GM12878 (cell line): Measurements from ENCODE around the gene CLNK. TPM values are rescaled to one million over a fixed set of nuclear protein-coding genes. Genes with fewer than 3 reads are reported as not detected.

ENCODE experiments used
- ATAC-seq: fragments of 200-7000 bp; cut with Tn5 transposase; 3 replicates; pipeline ENCODE4 v1.9.1; 2020; ENCODE audit warnings: mild to moderate bottlenecking, moderate library complexity
- BruUV-seq: library from RNA; stranded (reverse); fragments of 400-500 nt; replicated peaks from 2 replicates; lab custom pipeline; 2021; lab: Mats Ljungman, UMichigan
- CTCF ChIA-PET: fragments of 300-600 bp; sonication (Branson Sonifier 250); formaldehyde crosslinking; extraction: SDS; loops from one replicate; lab custom pipeline; 2021; ENCODE audit warnings: inconsistent platforms; lab: Yijun Ruan, JAX
- POLR2A ChIA-PET: fragments of 350-600 bp; formaldehyde crosslinking; extraction: SDS; loops from one replicate; lab custom pipeline; 2021; ENCODE audit warnings: inconsistent platforms; lab: Charles Lee
- RAD21 ChIA-PET: fragments of 300-600 bp; sonication (Branson Sonifier 250); formaldehyde crosslinking; loops from one replicate; lab custom pipeline; 2023; ENCODE audit warnings: antibody characterized with exemption; ENCODE audit not compliant: unreplicated experiment; lab: Charles Lee
- SMC1A ChIA-PET: fragments of 300-600 bp; sonication (Branson Sonifier 250); formaldehyde crosslinking; loops from one replicate; lab custom pipeline; 2023; ENCODE audit not compliant: unreplicated experiment, uncharacterized antibody; lab: Charles Lee
- DNase-seq: peaks from one replicate; pipeline ENCODE4 v3.0.0-alpha.2; 2011; ENCODE audit warnings: low read depth, low spot score
- FAIRE-seq: peaks from 3 replicates; lab custom pipeline; 2011; peaks lifted over from hg19 to GRCh38; lab: Jason Lieb, UNC
- H2AFZ ChIP-seq: 2 replicates; pipeline ENCODE4 v1.6.0; 2011; ENCODE audit warnings: low read depth, low read length, control low read depth; ENCODE audit not compliant: control insufficient read depth
- H3K27ac ChIP-seq: 2 replicates; pipeline ENCODE4 v1.5.1; 2011; ENCODE audit warnings: control low read depth; ENCODE audit not compliant: control insufficient read depth, insufficient read depth
- H3K27me3 ChIP-seq, 2 experiments: replicated peaks in 1 of 2; 2 replicates each; pipeline versions ENCODE4 v1.6.0 to v1.6.1; 2011; ENCODE audit warnings: low read length in 1 of 2; ENCODE audit not compliant: control insufficient read depth in 2 of 2, insufficient read depth in 2 of 2
- H3K36me3 ChIP-seq, 2 experiments: 2 replicates each; pipeline ENCODE4 v1.5.1; 2011; ENCODE audit warnings: low read length in 1 of 2; ENCODE audit not compliant: control insufficient read depth in 2 of 2, insufficient read depth in 2 of 2
- H3K4me1 ChIP-seq: 2 replicates; pipeline ENCODE4 v1.6.1; 2011; ENCODE audit warnings: mild to moderate bottlenecking, low read length, moderate library complexity, mixed read lengths; ENCODE audit not compliant: control insufficient read depth, insufficient read depth
- H3K4me2 ChIP-seq: 2 replicates; pipeline ENCODE4 v1.6.0; 2011; ENCODE audit warnings: control low read depth; ENCODE audit not compliant: control insufficient read depth, insufficient read depth
- H3K4me3 ChIP-seq: fragments of 200-600 bp; sonication (generic); 2 replicates; pipeline ENCODE4 v1.5.1; 2016
- H3K79me2 ChIP-seq: 2 replicates; pipeline ENCODE4 v1.6.0; 2011; ENCODE audit warnings: low read length; ENCODE audit not compliant: control insufficient read depth, insufficient read depth
- H3K9ac ChIP-seq: 2 replicates; pipeline ENCODE4 v1.8.0; 2011; ENCODE audit warnings: low read length, control low read depth, mixed read lengths; ENCODE audit not compliant: control insufficient read depth, insufficient read depth
- H3K9me3 ChIP-seq: replicated peaks from 3 replicates; pipeline ENCODE4 v1.5.1; 2011; ENCODE audit warnings: mild to moderate bottlenecking, low read length; ENCODE audit not compliant: control insufficient read depth, insufficient read depth
- H4K20me1 ChIP-seq: 2 replicates; pipeline ENCODE4 v1.6.0; 2011; ENCODE audit not compliant: control insufficient read depth, insufficient read depth
- CHD4 ChIP-seq: fragments of 200-600 bp; sonication (generic); IDR thresholded peaks from 2 replicates; pipeline ENCODE4 v1.6.1; 2016; ENCODE audit warnings: mild to moderate bottlenecking
- GABPA ChIP-seq: IDR thresholded peaks from 2 replicates; pipeline ENCODE4 v1.6.1; 2014; ENCODE audit warnings: antibody characterized with exemption, low read depth, mild to moderate bottlenecking, inconsistent platforms
- MXI1 ChIP-seq: fragments of 150-350 bp; IDR thresholded peaks from 2 replicates; pipeline ENCODE4 v1.6.1; 2011; ENCODE audit warnings: low read depth, mild to moderate bottlenecking, inconsistent platforms, low read length, improper control_type of control experiment
- MYB ChIP-seq: fragments of 150-350 bp; IDR thresholded peaks from 2 replicates; pipeline ENCODE4 v1.6.1; 2014; ENCODE audit warnings: mild to moderate bottlenecking, low read depth, low read length, borderline replicate concordance
- NFIC ChIP-seq: IDR thresholded peaks from 2 replicates; pipeline ENCODE4 v1.6.1; 2012; ENCODE audit warnings: low read depth, mild to moderate bottlenecking, inconsistent platforms, low read length, moderate library complexity
- NFYB ChIP-seq: IDR thresholded peaks from 2 replicates; pipeline ENCODE4 v1.6.1; 2011; ENCODE audit warnings: low read depth, mild to moderate bottlenecking, low read length, improper control_type of control experiment, moderate library complexity; ENCODE audit not compliant: insufficient read depth
- PML ChIP-seq: IDR thresholded peaks from 2 replicates; pipeline ENCODE4 v1.6.1; 2012; ENCODE audit warnings: low read length, inconsistent platforms
- POU2F2 ChIP-seq: IDR thresholded peaks from 3 replicates; pipeline ENCODE4 v1.6.1; 2011; ENCODE audit warnings: low read depth, mild to moderate bottlenecking, low read length, borderline replicate concordance
- RAD21 ChIP-seq: IDR thresholded peaks from 2 replicates; pipeline ENCODE4 v1.6.1; 2011; ENCODE audit warnings: mild to moderate bottlenecking, low read depth, low read length, moderate library complexity; ENCODE audit not compliant: insufficient read depth
- STAT1 ChIP-seq: fragments of 450-650 bp; conservative IDR thresholded peaks from 2 replicates; pipeline ENCODE4 v1.6.1; 2014; ENCODE audit warnings: antibody characterized with exemption, mild to moderate bottlenecking
- STAT3 ChIP-seq: IDR thresholded peaks from 2 replicates; pipeline ENCODE4 v1.6.1; 2011; ENCODE audit warnings: low read depth, low read length, improper control_type of control experiment
- TAF1 ChIP-seq: IDR thresholded peaks from 2 replicates; pipeline ENCODE4 v1.6.1; 2011; ENCODE audit warnings: mild to moderate bottlenecking, low read depth, low read length, borderline replicate concordance
- WRNIP1 ChIP-seq: IDR thresholded peaks from 2 replicates; pipeline ENCODE4 v1.6.1; 2011; ENCODE audit warnings: low read depth, low read length, improper control_type of control experiment, borderline replicate concordance
- ZNF24 ChIP-seq: fragments of 450-650 bp; IDR thresholded peaks from 2 replicates; pipeline ENCODE4 v1.6.1; 2017; ENCODE audit warnings: antibody characterized with exemption, mild to moderate bottlenecking
- ZNF384 ChIP-seq: IDR thresholded peaks from 2 replicates; pipeline ENCODE4 v1.6.1; 2012; ENCODE audit warnings: low read depth, mild to moderate bottlenecking, low read length, improper control_type of control experiment, borderline replicate concordance
- WGBS: methylation state at CpG from one replicate; pipeline ENCODE4 v1.1.6; 2016; ENCODE audit warnings: low lambda C conversion rate; ENCODE audit not compliant: insufficient replicate concordance, insufficient coverage; ENCODE audit errors: missing lambda C conversion rate; 5-methylcytosine and 5-hydroxymethylcytosine counted together
- in situ Hi-C: fragments of 300-500 bp; cut with MboI; formaldehyde crosslinking; loops from 9 replicates; pipeline ENCODE4 v1.14.3; 2018; ENCODE audit warnings: mixed read lengths
- intact Hi-C: fragments of 100-400 bp; cut with micrococcal nuclease; formaldehyde crosslinking; loops from one replicate; pipeline ENCODE4 v1.14.2; 2022; ENCODE audit not compliant: unreplicated experiment
- polyA plus RNA-seq, 11 experiments: library from polyadenylated mRNA; depleted of rRNA in 4 of 11; unstranded in 6 of 11; stranded (reverse) in 5 of 11; fragments of >200 nt; fragmentation: Nextera tagmentation in 4 of 11; fragmentation: Illumina TruSeq in 1 of 11; extraction: Ambion mirVana in 4 of 11; extraction: Trizol in 1 of 11; gene quantifications; 1 replicate in 1 of 11; 2 replicates in 10 of 11; pipeline versions ENCODE4 v1.2.1 to v1.2.3, GENCODE V29; 2011 to 2016; ENCODE audit warnings: inconsistent platforms in 2 of 11, missing spikeins in 2 of 11, low read depth in 1 of 11
- total RNA-seq, 4 experiments: library from RNA; depleted of rRNA in 3 of 4; stranded (reverse); fragments of >200 nt in 3 of 4; fragmentation: Illumina TruSeq in 1 of 4; extraction: Trizol in 1 of 4; gene quantifications; 2 replicates each; pipeline versions ENCODE4 v1.2.1 to v1.2.3, GENCODE V29; 2013 to 2021
- TF ChIP-seq, protein P1 (sequence below): IDR thresholded peaks from 2 replicates; pipeline ENCODE4 v1.6.1; 2012; ENCODE audit warnings: low read depth, low read length, improper control_type of control experiment
- TF ChIP-seq, protein P2 (sequence below): IDR thresholded peaks from 2 replicates; pipeline ENCODE4 v1.6.1; 2011; ENCODE audit warnings: low read depth, mild to moderate bottlenecking, low read length, moderate library complexity, borderline replicate concordance; ENCODE audit errors: extremely low read depth
- TF ChIP-seq, protein P3 (sequence below): IDR thresholded peaks from 2 replicates; pipeline ENCODE4 v1.6.1; 2011; ENCODE audit warnings: low read depth, low read length, improper control_type of control experiment, borderline replicate concordance
- TF ChIP-seq, protein P4 (sequence below): fragments of 450-650 bp; conservative IDR thresholded peaks from 2 replicates; pipeline ENCODE4 v1.6.1; 2017; ENCODE audit warnings: mild to moderate bottlenecking, moderate library complexity
- TF ChIP-seq, protein P5 (sequence below): IDR thresholded peaks from 2 replicates; pipeline ENCODE4 v1.6.1; 2012; ENCODE audit warnings: low read length, inconsistent platforms

CLNK gene
- total and polyA plus RNA-seq, 10 of the 15 experiments (the other 5 are each of a cell fraction or from before 2014, with no cell fraction given): 2.1 to 14.3 (median 2.7) TPM

DNA sequence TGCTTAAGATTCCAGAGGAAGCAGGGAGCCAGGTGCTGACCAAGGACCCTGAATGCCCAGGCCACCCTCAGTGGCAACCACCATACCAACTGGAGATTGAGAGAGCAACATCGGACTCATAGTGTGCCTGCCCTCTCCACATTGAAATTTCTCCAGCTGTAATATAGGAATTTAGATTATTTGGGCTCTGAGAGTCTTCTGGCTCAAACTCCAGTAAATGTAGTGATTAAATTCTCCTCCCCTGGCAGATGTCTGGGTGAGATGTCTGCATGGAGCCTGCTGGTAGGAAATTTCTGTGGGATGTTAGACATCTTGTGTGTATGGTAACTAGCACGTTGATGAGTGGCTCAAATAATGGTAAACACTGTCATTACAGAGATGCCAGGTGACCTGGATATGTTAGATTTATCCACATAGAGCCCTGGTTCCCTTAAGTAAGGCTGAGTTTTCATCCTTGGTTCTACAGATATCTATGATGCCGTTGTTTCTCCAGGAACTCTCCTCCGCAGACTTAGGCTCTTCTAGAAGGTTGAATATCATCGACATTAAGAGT, 70.6 kb downstream of the CLNK start:
- Histone ChIP-seq H3K4me1 (no peaks in the 10 kb centered on the region), H3K9me3 (no peaks in the 10 kb centered on the region), H3K4me2 (no peak overlapping the region), H3K9ac (no peak overlapping the region), H2AFZ (no peak overlapping the region), H3K4me3 (no peak overlapping the region), H3K27me3 (no peaks in the 10 kb centered on the region), H3K36me3 (no peaks in the 10 kb centered on the region), H3K27ac (no peak overlapping the region), H3K79me2 (no peaks in the 10 kb centered on the region), H4K20me1 (no peaks in the 10 kb centered on the region)
- in situ Hi-C loops (no loop called here), intact Hi-C loops (no loop called here)
- DNase-seq: no peak
- TF ChIP-seq MXI1 (no peak), RAD21 (no peak), ZNF24 (no peak), STAT1 (no peak), NFIC (no peak), TAF1 (no peak), STAT3 (no peak), WRNIP1 (no peak), CHD4 (no peak), ZNF384 (no peak), GABPA (no peak), MYB (no peak), NFYB (no peak), POU2F2 (no peak), PML (no peak)
- TF ChIP-seq, protein P1, sequence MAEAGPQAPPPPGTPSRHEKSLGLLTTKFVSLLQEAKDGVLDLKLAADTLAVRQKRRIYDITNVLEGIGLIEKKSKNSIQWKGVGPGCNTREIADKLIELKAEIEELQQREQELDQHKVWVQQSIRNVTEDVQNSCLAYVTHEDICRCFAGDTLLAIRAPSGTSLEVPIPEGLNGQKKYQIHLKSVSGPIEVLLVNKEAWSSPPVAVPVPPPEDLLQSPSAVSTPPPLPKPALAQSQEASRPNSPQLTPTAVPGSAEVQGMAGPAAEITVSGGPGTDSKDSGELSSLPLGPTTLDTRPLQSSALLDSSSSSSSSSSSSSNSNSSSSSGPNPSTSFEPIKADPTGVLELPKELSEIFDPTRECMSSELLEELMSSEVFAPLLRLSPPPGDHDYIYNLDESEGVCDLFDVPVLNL: no peak
- TF ChIP-seq, protein P2, sequence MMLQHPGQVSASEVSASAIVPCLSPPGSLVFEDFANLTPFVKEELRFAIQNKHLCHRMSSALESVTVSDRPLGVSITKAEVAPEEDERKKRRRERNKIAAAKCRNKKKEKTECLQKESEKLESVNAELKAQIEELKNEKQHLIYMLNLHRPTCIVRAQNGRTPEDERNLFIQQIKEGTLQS: no peak
- TF ChIP-seq, protein P3, sequence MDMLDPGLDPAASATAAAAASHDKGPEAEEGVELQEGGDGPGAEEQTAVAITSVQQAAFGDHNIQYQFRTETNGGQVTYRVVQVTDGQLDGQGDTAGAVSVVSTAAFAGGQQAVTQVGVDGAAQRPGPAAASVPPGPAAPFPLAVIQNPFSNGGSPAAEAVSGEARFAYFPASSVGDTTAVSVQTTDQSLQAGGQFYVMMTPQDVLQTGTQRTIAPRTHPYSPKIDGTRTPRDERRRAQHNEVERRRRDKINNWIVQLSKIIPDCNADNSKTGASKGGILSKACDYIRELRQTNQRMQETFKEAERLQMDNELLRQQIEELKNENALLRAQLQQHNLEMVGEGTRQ: no peak
- TF ChIP-seq, protein P4, sequence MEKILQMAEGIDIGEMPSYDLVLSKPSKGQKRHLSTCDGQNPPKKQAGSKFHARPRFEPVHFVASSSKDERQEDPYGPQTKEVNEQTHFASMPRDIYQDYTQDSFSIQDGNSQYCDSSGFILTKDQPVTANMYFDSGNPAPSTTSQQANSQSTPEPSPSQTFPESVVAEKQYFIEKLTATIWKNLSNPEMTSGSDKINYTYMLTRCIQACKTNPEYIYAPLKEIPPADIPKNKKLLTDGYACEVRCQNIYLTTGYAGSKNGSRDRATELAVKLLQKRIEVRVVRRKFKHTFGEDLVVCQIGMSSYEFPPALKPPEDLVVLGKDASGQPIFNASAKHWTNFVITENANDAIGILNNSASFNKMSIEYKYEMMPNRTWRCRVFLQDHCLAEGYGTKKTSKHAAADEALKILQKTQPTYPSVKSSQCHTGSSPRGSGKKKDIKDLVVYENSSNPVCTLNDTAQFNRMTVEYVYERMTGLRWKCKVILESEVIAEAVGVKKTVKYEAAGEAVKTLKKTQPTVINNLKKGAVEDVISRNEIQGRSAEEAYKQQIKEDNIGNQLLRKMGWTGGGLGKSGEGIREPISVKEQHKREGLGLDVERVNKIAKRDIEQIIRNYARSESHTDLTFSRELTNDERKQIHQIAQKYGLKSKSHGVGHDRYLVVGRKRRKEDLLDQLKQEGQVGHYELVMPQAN: no peak
- TF ChIP-seq, protein P5, sequence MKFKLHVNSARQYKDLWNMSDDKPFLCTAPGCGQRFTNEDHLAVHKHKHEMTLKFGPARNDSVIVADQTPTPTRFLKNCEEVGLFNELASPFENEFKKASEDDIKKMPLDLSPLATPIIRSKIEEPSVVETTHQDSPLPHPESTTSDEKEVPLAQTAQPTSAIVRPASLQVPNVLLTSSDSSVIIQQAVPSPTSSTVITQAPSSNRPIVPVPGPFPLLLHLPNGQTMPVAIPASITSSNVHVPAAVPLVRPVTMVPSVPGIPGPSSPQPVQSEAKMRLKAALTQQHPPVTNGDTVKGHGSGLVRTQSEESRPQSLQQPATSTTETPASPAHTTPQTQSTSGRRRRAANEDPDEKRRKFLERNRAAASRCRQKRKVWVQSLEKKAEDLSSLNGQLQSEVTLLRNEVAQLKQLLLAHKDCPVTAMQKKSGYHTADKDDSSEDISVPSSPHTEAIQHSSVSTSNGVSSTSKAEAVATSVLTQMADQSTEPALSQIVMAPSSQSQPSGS: no peak
- WGBS: 62% methylated on average over 5 of the region's 5 CpGs
- no peak for ATAC-seq
- BruUV-seq: no TSS peak
- ChIA-PET CTCF (no interaction called here), RAD21 (no interaction called here), POLR2A (no interaction called here), SMC1A (no interaction called here)
- FAIRE-seq: no peak
